Naive thymus-derived CD4-positive, alpha-beta T cell (primary cell): Measurements from ENCODE around the gene RHOV. TPM values are rescaled to one million over a fixed set of nuclear protein-coding genes. Genes with fewer than 3 reads are reported as not detected.

Source experiments
- ATAC-seq: fragments of 150-1000 bp; cut with Tn5 transposase; 2 replicates; pipeline ENCODE4 v1.10.0; 2021; ENCODE audit warnings: mild to moderate bottlenecking, moderate library complexity
- CTCF ChIA-PET: fragments of 350-600 bp; sonication (Branson Sonifier 250); formaldehyde crosslinking; loops from one replicate; lab custom pipeline; 2021; ENCODE audit warnings: antibody characterized with exemption; lab: Charles Lee
- POLR2A ChIA-PET: fragments of 350-600 bp; sonication (Branson Sonifier 250); formaldehyde crosslinking; loops from one replicate; lab custom pipeline; 2021; ENCODE audit warnings: antibody characterized with exemption, inconsistent platforms; lab: Charles Lee
- DNase-seq, 9 donors: peaks; one replicate each; pipeline versions ENCODE4 v3.0.0 to v3.0.0-alpha.2; 2020 to 2022; ENCODE audit warnings: mixed read lengths in 1 of 9
- H3K27ac ChIP-seq: one replicate; pipeline ENCODE4 v1.7.0; 2013; ENCODE audit warnings: mild to moderate bottlenecking, low read depth, low read length, moderate library complexity
- H3K27me3 ChIP-seq, 2 donors: one replicate each; pipeline ENCODE4 v1.7.0; 2013; ENCODE audit warnings: low read length in 2 of 2, mild to moderate bottlenecking in 2 of 2, moderate library complexity in 2 of 2; ENCODE audit not compliant: control insufficient read depth in 2 of 2, insufficient read depth in 2 of 2
- H3K36me3 ChIP-seq, 3 experiments: 1 replicate in 2 of 3; 2 replicates in 1 of 3; pipeline ENCODE4 v1.7.0; 2013; ENCODE audit warnings: low read length in 3 of 3, mild to moderate bottlenecking in 3 of 3, moderate library complexity in 1 of 3; ENCODE audit not compliant: insufficient read depth in 3 of 3, control insufficient read depth in 2 of 3
- H3K4me1 ChIP-seq, 2 donors: one replicate each; pipeline ENCODE4 v1.7.0; 2013; ENCODE audit warnings: low read length in 2 of 2, mild to moderate bottlenecking in 2 of 2, moderate library complexity in 1 of 2; ENCODE audit not compliant: control insufficient read depth in 2 of 2, insufficient read depth in 2 of 2
- H3K4me3 ChIP-seq: 2 replicates; pipeline ENCODE4 v1.7.0; 2013; ENCODE audit warnings: mild to moderate bottlenecking, low read length
- H3K9me3 ChIP-seq, 3 experiments: 1 replicate in 2 of 3; 2 replicates in 1 of 3; pipeline ENCODE4 v1.7.0; 2013; ENCODE audit warnings: low read length in 3 of 3; ENCODE audit not compliant: control insufficient read depth in 2 of 3
- H3K27ac Mint-ChIP-seq, 9 donors: one replicate each; pipeline ENCODE4 v1.8.0; 2020 to 2022; ENCODE audit warnings: mixed read lengths in 9 of 9, mild to moderate bottlenecking in 8 of 9, moderate library complexity in 5 of 9, inconsistent platforms in 2 of 9
- H3K27me3 Mint-ChIP-seq, 5 donors: one replicate each; pipeline ENCODE4 v1.8.0; 2021 to 2022; ENCODE audit warnings: mixed read lengths in 5 of 5, mild to moderate bottlenecking in 1 of 5
- H3K36me3 Mint-ChIP-seq, 5 donors: one replicate each; pipeline ENCODE4 v1.8.0; 2020 to 2022; ENCODE audit warnings: mixed read lengths in 5 of 5, mild to moderate bottlenecking in 3 of 5, inconsistent platforms in 1 of 5
- H3K4me1 Mint-ChIP-seq, 7 donors: one replicate each; pipeline ENCODE4 v1.8.0; 2020 to 2022; ENCODE audit warnings: mixed read lengths in 7 of 7, mild to moderate bottlenecking in 3 of 7, inconsistent platforms in 1 of 7
- H3K4me3 Mint-ChIP-seq, 10 donors: one replicate each; pipeline ENCODE4 v1.8.0; 2020 to 2022; ENCODE audit warnings: mild to moderate bottlenecking in 10 of 10, mixed read lengths in 10 of 10, moderate library complexity in 6 of 10, inconsistent platforms in 2 of 10
- H3K9me3 Mint-ChIP-seq, 11 donors: one replicate each; pipeline ENCODE4 v1.8.0; 2020 to 2022; ENCODE audit warnings: mixed read lengths in 11 of 11, mild to moderate bottlenecking in 4 of 11, inconsistent platforms in 1 of 11, moderate library complexity in 1 of 11
- intact Hi-C, 2 donors: fragments of 100-400 bp; cut with micrococcal nuclease; formaldehyde crosslinking; loops; one replicate each; pipeline ENCODE4 v1.15.1; 2023
- polyA plus RNA-seq, 2 donors: library from polyadenylated mRNA; unstranded; fragments of 300-500 nt; fragmentation: Illumina TruSeq; gene quantifications; one replicate each; pipeline ENCODE4 v1.2.3, GENCODE V29; 2021
- total RNA-seq, 6 experiments: library from RNA in 5 of 6; stranded (reverse) in 5 of 6; gene quantifications; 1 replicate in 5 of 6; 2 replicates in 1 of 6; pipeline ENCODE4 v1.2.3 and lab custom pipeline; 2021 to 2026

Gene RHOV
- total and polyA plus RNA-seq, 7 experiments from 2014 or later: 0.39 TPM; not detected in 6

GRCh38 chr15:40847223-40847961, 26.6 kb downstream of the RHOV start:
- Histone ChIP-seq H3K4me1 (peaks cover 0 to 15% of the 10 kb centered on the region in 2 donors), H3K27ac (no peak overlapping the region), H3K27me3 (peaks cover 0 to 3% of the 10 kb centered on the region in 2 donors), H3K36me3 (no peaks in the 10 kb centered on the region), H3K4me3 (no peak overlapping the region), H3K9me3 (no peaks in the 10 kb centered on the region)
- ChIA-PET CTCF (interaction anchor here (1.7 kb wide), 1 partner anchor 10 kb away, joined by 10 read pairs; no protein-coding TSS in a partner anchor), POLR2A (no interaction called here)
- H3K9me3 Mint-ChIP-seq: no peaks in the 10 kb centered on the region
- intact Hi-C loops: no loop called here
- H3K4me3 Mint-ChIP-seq: peak overlapping the region in 7 of 10 donors; percentile 6 to 68 (median 28)
- no peak for DNase-seq
- peaks cover 0 to 3% (median 0%) of the 10 kb centered on the region in 5 donors for H3K36me3 Mint-ChIP-seq
- peak; percentile 85 for ATAC-seq
- peak overlapping the region in 6 of 9 donors; percentile 9 to 68 (median 34) for H3K27ac Mint-ChIP-seq
- H3K27me3 Mint-ChIP-seq: peaks cover 0 to 19% (median 4%) of the 10 kb centered on the region in 5 donors
- H3K4me1 Mint-ChIP-seq: peaks cover 12 to 38% (median 32%) of the 10 kb centered on the region in 7 donors

GRCh38 chr15:40846841-40847222, 27.2 kb downstream of the RHOV start:
- ATAC-seq (no peak), DNase-seq (no peak)
- Mint-ChIP-seq H3K4me1 (peaks cover 12 to 38% (median 32%) of the 10 kb centered on the region in 7 donors), H3K27me3 (peaks cover 0 to 22% (median 4%) of the 10 kb centered on the region in 5 donors), H3K4me3 (peak overlapping the region in 6 of 10 donors; percentile 5 to 68 (median 20)), H3K9me3 (no peaks in the 10 kb centered on the region), H3K36me3 (peaks cover 0 to 3% (median 0%) of the 10 kb centered on the region in 5 donors), H3K27ac (peak overlapping the region in 5 of 9 donors; percentile 9 to 68 (median 36))
- H3K9me3 ChIP-seq: no peaks in the 10 kb centered on the region
- ChIA-PET CTCF (interaction anchor here (1.0 to 1.7 kb wide), 2 partner anchors 10 to 11 kb away, joined by 3 to 10 read pairs; no protein-coding TSS in a partner anchor), POLR2A (no interaction called here)
- intact Hi-C loops: no loop called here
- no peak overlapping the region for H3K4me3 ChIP-seq
- no peaks in the 10 kb centered on the region for H3K36me3 ChIP-seq
- H3K27me3 ChIP-seq: peaks cover 0 to 3% of the 10 kb centered on the region in 2 donors
- H3K27ac ChIP-seq: no peak overlapping the region
- H3K4me1 ChIP-seq: peaks cover 0 to 15% of the 10 kb centered on the region in 2 donors

- H3K27ac ChIP-seq: no peak overlapping the region
- H3K36me3 Mint-ChIP-seq: peaks cover 0 to 3% (median 0%) of the 10 kb centered on the region in 5 donors
- H3K9me3 Mint-ChIP-seq: no peaks in the 10 kb centered on the region
- ChIA-PET POLR2A (no interaction called here), CTCF (interaction anchor here (0.7 to 1.0 kb wide), 2 partner anchors 11 to 1035 kb away, joined by 3 to 4 read pairs; no protein-coding TSS in a partner anchor)
- H3K9me3 ChIP-seq: no peaks in the 10 kb centered on the region
- H3K27me3 Mint-ChIP-seq: peaks cover 0 to 33% (median 4%) of the 10 kb centered on the region in 5 donors
- H3K36me3 ChIP-seq: no peaks in the 10 kb centered on the region
- no peak overlapping the region for H3K27ac Mint-ChIP-seq
- no peak overlapping the region for H3K4me3 ChIP-seq
- DNase-seq (no peak), ATAC-seq (no peak)
- peaks cover 12 to 38% (median 32%) of the 10 kb centered on the region in 7 donors for H3K4me1 Mint-ChIP-seq
- intact Hi-C loops: no loop called here
- peaks cover 0 to 15% of the 10 kb centered on the region in 2 donors for H3K4me1 ChIP-seq
- peak overlapping the region; percentile 9 to 88 (median 45) for H3K4me3 Mint-ChIP-seq
- peaks cover 0 to 3% of the 10 kb centered on the region in 2 donors for H3K27me3 ChIP-seq
Measured at GRCh38 chr15:40845511-40846284, 28.3 kb downstream of the RHOV start.

GRCh38 chr15:40845036-40845435, 29.0 kb downstream of the RHOV start:
- DNase-seq: no peak
- Mint-ChIP-seq H3K27me3 (peaks cover 0 to 37% (median 4%) of the 10 kb centered on the region in 5 donors), H3K27ac (peak overlapping the region in 4 of 9 donors; percentile 36 to 93 (median 57)), H3K4me1 (peaks cover 12 to 38% (median 32%) of the 10 kb centered on the region in 7 donors), H3K36me3 (peaks cover 0 to 3% (median 0%) of the 10 kb centered on the region in 5 donors), H3K9me3 (no peaks in the 10 kb centered on the region), H3K4me3 (peak overlapping the region; percentile 82 to 94 (median 86))
- H3K27me3 ChIP-seq: peaks cover 0 to 3% of the 10 kb centered on the region in 2 donors
- ChIA-PET CTCF (interaction anchor here (0.7 to 1.6 kb wide), 2 partner anchors 62 to 1036 kb away, joined by 4 to 5 read pairs; no protein-coding TSS in a partner anchor), POLR2A (interaction anchor here (0.6 to 0.7 kb wide), 2 partner anchors 36 to 79 kb away, joined by 6 to 7 read pairs; no protein-coding TSS in a partner anchor)
- no peak for ATAC-seq
- intact Hi-C loops: no loop called here
- H3K36me3 ChIP-seq: no peaks in the 10 kb centered on the region
- peak overlapping the region; percentile 58 for H3K4me3 ChIP-seq
- peaks cover 0 to 15% of the 10 kb centered on the region in 2 donors for H3K4me1 ChIP-seq
- H3K9me3 ChIP-seq: no peaks in the 10 kb centered on the region
- H3K27ac ChIP-seq: no peak overlapping the region

- intact Hi-C loops: loop anchor here (1.0 kb wide), 1 partner anchor 37 kb away; the partner anchor contains the start of genes DNAJC17 (in 2 of the 2) and ZFYVE19 (in 2 of the 2)
- Mint-ChIP-seq H3K27me3 (peaks cover 0 to 38% (median 4%) of the 10 kb centered on the region in 5 donors), H3K4me3 (peak overlapping the region; percentile 82 to 94 (median 86)), H3K4me1 (peaks cover 12 to 38% (median 32%) of the 10 kb centered on the region in 7 donors), H3K9me3 (no peaks in the 10 kb centered on the region), H3K27ac (peak overlapping the region in 4 of 9 donors; percentile 36 to 93 (median 57)), H3K36me3 (peaks cover 0 to 3% (median 0%) of the 10 kb centered on the region in 5 donors)
- peaks cover 0 to 15% of the 10 kb centered on the region in 2 donors for H3K4me1 ChIP-seq
- DNase-seq (peak in 5 of 9 donors; percentile 14 to 34 (median 25)), ATAC-seq (peak; percentile 64)
- CTCF ChIA-PET: interaction anchor here (0.7 to 1.6 kb wide), 2 partner anchors 62 to 1036 kb away, joined by 4 to 5 read pairs; no protein-coding TSS in a partner anchor
- peak overlapping the region; percentile 58 for H3K4me3 ChIP-seq
- no peaks in the 10 kb centered on the region for H3K9me3 ChIP-seq
- no peak overlapping the region for H3K27ac ChIP-seq
- peaks cover 0 to 3% of the 10 kb centered on the region in 2 donors for H3K27me3 ChIP-seq
- POLR2A ChIA-PET: interaction anchor here (0.6 to 0.7 kb wide), 2 partner anchors 36 to 78 kb away, joined by 6 to 7 read pairs; no protein-coding TSS in a partner anchor
- no peaks in the 10 kb centered on the region for H3K36me3 ChIP-seq
Measured at GRCh38 chr15:40844696-40845030, 29.4 kb downstream of the RHOV start.
